ENCODE measurements around the gene VWC2L. TPM values are rescaled to one million over a fixed set of nuclear protein-coding genes. Genes with fewer than 3 reads are reported as not detected.

The VWC2L gene
- total and polyA plus RNA-seq, 10 of the 15 experiments (the other 5 are each of a cell fraction or from before 2014, with no cell fraction given): not detected

GRCh38 chr2:214604861-214605260 lies 194.0 kb downstream of the VWC2L start (continued):
- no peak for TF ChIP-seq E2F8 (IDR thresholded peaks at IDR 0.05; ENCODE audit: low read depth, partially characterized antibody)
- TF ChIP-seq ZNF274 (IDR thresholded peaks at IDR 0.05; ENCODE audit: insufficient read depth, insufficient read length): no peak
- TF ChIP-seq TCF3 (IDR thresholded peaks at IDR 0.05; ENCODE audit: borderline replicate concordance, insufficient read depth, low read depth, low read length): no peak
- TF ChIP-seq E2F4 (IDR thresholded peaks at IDR 0.05; ENCODE audit: low read depth, low read length): no peak
- TF ChIP-seq ZNF687 (IDR thresholded peaks at IDR 0.05): no peak
- no peak for TF ChIP-seq SKIL (IDR thresholded peaks at IDR 0.05; ENCODE audit: low read depth, poor library complexity, severe bottlenecking)
